GM18867 (cell line): ENCODE data around the gene RAB3A.
A peak's percentile ranks its signal among the peaks of the same experiment; 100 is the strongest.

Experiments
- ATAC-seq: cut with Tn5 transposase; IDR thresholded peaks from one replicate; pipeline ENCODE4 v1.9.1; 2021; ENCODE audit warnings: mild to moderate bottlenecking, moderate library complexity; ENCODE audit not compliant: unreplicated experiment

The RAB3A gene

GRCh38 chr19:18203863-18204393, at the start of gene RAB3A:
TSS of gene RAB3A (minus strand) at chr19:18204042. CDS start at chr19:18202740, 1,302 bp downstream.
- ATAC-seq = peak; percentile 85

- ATAC-seq = no peak
These were observed 49.3 kb upstream of the RAB3A start for GRCh38 chr19:18253130-18253529.

- no peak for ATAC-seq
These were observed 48.5 kb upstream of the RAB3A start for GRCh38 chr19:18252370-18252717.

GRCh38 chr19:18251587-18252369, 47.9 kb upstream of the RAB3A start:
- no peak for ATAC-seq

- no peak for ATAC-seq
These were observed 46.0 kb upstream of the RAB3A start for GRCh38 chr19:18249834-18250233.

GRCh38 chr19:18245297-18245696, 41.5 kb upstream of the RAB3A start:
- ATAC-seq = no peak

- no peak for ATAC-seq
These were observed 35.5 kb upstream of the RAB3A start for GRCh38 chr19:18239303-18239702.

- ATAC-seq = no peak
These were observed 30.4 kb upstream of the RAB3A start for GRCh38 chr19:18234194-18234593.

GRCh38 chr19:18233224-18233825, 29.5 kb upstream of the RAB3A start:
- no peak for ATAC-seq

- no peak for ATAC-seq
These were observed 28.8 kb upstream of the RAB3A start for GRCh38 chr19:18232540-18233223.

- ATAC-seq = no peak
These were observed 27.9 kb upstream of the RAB3A start for GRCh38 chr19:18231775-18232174.

GRCh38 chr19:18230941-18231734, 27.3 kb upstream of the RAB3A start:
- no peak for ATAC-seq

GRCh38 chr19:18229915-18230314, 26.1 kb upstream of the RAB3A start:
- ATAC-seq = no peak

GRCh38 chr19:18229474-18229873, 25.6 kb upstream of the RAB3A start:
- no peak for ATAC-seq

- no peak for ATAC-seq
These were observed 24.0 kb upstream of the RAB3A start for GRCh38 chr19:18227781-18228271.

GRCh38 chr19:18226956-18227780, 23.3 kb upstream of the RAB3A start:
- no peak for ATAC-seq

- ATAC-seq = no peak
These were observed 22.0 kb upstream of the RAB3A start, which contains the start of gene PDE4C for GRCh38 chr19:18225702-18226468. TSS of gene PDE4C (minus strand) at chr19:18226438. CDS start at chr19:18226415, 23 bp downstream.

- ATAC-seq = no peak
These were observed 21.5 kb upstream of the RAB3A start for GRCh38 chr19:18225355-18225701.
